Fibroblast of peridontal ligament (primary cell): Measurements from ENCODE around the gene NPHP3.
"Not testable (repeated sequence)": the region's sequence is repeated elsewhere in the genome, so short reads cannot be mapped to it uniquely, and the experiment has no call there.

Source experiments
- DNase-seq: peaks from one replicate; pipeline ENCODE4 v3.0.0-alpha.2; 2010; ENCODE audit errors: extremely low read depth

The NPHP3 gene, protein sequence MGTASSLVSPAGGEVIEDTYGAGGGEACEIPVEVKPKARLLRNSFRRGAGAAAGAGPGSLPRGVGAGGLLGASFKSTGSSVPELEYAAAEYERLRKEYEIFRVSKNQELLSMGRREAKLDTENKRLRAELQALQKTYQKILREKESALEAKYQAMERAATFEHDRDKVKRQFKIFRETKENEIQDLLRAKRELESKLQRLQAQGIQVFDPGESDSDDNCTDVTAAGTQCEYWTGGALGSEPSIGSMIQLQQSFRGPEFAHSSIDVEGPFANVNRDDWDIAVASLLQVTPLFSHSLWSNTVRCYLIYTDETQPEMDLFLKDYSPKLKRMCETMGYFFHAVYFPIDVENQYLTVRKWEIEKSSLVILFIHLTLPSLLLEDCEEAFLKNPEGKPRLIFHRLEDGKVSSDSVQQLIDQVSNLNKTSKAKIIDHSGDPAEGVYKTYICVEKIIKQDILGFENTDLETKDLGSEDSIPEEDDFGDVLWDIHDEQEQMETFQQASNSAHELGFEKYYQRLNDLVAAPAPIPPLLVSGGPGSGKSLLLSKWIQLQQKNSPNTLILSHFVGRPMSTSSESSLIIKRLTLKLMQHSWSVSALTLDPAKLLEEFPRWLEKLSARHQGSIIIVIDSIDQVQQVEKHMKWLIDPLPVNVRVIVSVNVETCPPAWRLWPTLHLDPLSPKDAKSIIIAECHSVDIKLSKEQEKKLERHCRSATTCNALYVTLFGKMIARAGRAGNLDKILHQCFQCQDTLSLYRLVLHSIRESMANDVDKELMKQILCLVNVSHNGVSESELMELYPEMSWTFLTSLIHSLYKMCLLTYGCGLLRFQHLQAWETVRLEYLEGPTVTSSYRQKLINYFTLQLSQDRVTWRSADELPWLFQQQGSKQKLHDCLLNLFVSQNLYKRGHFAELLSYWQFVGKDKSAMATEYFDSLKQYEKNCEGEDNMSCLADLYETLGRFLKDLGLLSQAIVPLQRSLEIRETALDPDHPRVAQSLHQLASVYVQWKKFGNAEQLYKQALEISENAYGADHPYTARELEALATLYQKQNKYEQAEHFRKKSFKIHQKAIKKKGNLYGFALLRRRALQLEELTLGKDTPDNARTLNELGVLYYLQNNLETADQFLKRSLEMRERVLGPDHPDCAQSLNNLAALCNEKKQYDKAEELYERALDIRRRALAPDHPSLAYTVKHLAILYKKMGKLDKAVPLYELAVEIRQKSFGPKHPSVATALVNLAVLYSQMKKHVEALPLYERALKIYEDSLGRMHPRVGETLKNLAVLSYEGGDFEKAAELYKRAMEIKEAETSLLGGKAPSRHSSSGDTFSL (N-terminal part only)

GRCh38 chr3:132722165-132723023 is at the start of gene NPHP3:
TSS of gene NPHP3 (minus strand) at chr3:132722409. CDS start at chr3:132722355, 54 bp downstream.
- DNase-seq: peak; percentile 93

GRCh38 chr3:132758740-132759139 is 36.5 kb upstream of the NPHP3 start:
- no peak for DNase-seq

DNA sequence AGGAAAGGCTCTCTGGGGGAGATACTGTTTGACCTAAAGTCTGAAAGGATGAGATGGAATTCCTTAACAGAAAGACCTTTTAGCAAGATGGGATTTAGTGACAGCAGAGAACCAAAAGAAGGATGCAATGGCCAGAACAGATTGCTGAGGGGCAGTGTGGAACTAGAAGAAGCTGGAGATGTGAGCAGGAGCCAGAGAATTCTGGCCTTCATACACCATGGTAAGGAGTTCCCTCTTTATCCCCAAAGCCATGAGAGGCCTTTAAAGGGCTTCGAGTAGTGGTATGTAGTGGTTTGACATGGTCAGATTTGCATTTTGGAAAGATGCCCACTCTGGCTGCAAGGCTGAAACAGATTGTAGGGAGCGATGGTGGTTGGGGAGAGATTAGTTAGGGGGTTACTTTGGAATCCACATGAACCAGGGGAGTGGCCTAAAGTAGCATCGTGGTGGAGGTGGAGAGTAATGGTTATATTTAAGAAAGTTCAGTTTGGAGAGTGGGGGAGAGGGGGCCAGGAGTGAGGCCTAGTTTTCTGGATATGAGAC is 34.0 kb upstream of the NPHP3 start:
- DNase-seq: no peak

DNA sequence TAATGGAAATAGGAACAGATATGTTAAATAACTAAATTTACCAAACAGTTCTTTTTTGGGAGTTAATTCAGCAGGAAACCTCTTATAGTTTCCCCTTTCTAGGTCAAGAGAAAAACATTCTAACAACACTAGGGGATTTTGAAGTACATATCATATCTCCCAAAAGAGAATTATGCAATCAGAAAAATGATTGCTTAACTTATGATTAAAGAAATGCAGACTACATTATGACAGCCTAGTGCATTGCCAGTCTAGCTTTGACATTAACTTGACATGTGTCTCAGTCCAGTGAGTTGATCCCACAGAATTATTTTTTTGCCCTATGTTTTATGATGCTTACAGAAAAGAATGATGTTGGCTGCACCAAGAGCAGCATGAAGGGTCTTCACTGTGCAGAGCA is 31.7 kb upstream of the NPHP3 start:
- DNase-seq: no peak

DNA sequence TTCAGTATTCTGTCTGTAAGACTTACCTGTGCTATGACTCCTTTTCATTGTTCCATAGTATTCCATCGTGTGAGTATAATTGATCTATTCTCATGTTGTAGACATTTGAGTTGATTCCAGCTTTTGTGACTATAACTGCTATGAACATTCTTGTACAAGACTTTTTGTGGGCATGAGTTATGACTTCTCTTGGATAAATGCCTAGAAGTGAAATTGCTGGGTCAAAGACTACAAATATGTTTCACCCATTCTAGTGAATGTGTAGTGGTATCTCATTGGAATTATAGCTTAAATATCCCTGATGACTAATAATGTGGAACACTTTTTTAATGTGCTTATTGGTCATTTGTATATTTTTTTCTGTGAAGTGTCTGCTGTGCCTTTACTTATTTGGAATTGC is 27.6 kb upstream of the NPHP3 start:
- DNase-seq: peak; percentile 22

- not testable (repeated sequence) for DNase-seq
Observed at GRCh38 chr3:132746720-132747119, 24.5 kb upstream of the NPHP3 start.

GRCh38 chr3:132738314-132738713 is 16.1 kb upstream of the NPHP3 start:
- no peak for DNase-seq

DNA sequence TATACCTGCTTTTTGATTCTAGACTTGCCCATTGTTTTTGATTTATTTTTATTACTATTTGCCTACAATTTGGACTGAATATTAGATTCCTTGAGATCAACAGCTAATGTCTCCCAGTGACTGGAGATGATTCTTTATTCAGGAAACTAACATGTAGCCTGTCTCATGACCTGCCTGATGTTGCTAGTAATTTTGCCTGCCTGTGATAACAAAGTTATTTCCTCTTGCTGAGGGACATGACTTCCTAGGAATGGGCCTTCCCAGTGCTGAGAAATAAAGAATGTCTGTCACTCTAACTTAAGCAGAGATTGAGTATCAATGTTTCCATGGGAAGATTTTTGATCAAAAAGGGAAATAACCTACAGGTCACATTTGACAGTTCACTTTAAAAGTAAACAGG is 13.4 kb upstream of the NPHP3 start:
- DNase-seq: no peak

GRCh38 chr3:132730891-132731580 is 8.8 kb upstream of the NPHP3 start:
- peak; percentile 75 for DNase-seq

GRCh38 chr3:132726341-132726823 is 4.2 kb upstream of the NPHP3 start:
- peak; percentile 50 for DNase-seq

DNA sequence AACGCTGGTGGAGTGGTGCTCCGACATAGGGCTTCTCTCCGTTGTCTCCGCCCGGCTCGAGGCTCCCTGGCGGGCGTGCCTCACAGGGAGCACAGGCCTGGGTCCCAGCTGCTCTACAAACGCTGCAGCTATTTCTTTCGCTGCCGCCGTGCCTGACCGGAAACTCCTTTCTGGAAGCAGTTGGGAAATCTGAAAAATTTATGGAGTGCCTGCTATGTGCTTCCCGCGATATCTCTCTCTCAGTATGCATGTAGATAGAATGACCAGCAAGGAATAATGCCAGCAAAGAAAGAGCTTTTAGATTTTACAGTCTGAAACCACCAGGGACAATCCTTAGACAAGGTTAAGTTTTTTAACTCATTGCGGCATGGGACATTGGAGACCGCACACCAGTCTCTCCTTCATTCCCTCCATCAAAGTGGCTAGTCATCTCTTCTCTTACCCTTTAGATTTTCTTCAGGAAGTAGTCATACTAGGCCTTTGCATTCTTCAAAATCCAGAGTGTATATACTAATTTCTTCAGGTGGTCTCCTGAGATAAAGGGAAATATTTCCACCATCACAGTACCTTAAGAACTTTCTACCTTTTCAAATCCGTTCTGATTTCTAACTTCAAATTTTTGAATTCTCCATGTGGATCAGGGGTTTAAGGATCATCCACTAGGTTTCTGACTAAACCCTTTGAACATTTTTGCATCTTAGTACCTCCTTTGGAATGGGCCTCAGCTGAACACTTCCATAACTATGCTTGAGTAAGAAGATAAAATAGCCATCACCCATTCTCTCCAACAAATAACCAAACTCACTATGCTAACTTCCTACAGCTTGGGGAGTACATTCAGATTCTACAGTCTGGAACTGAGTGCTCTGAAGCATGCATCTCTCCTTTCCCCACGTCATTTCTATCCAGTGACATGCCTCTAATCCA is 1.1 kb upstream of the NPHP3 start:
- peak; percentile 78 for DNase-seq

- DNase-seq: peak; percentile 54
Observed at GRCh38 chr3:132721479-132722164, 587 bp downstream of the NPHP3 start.

DNA sequence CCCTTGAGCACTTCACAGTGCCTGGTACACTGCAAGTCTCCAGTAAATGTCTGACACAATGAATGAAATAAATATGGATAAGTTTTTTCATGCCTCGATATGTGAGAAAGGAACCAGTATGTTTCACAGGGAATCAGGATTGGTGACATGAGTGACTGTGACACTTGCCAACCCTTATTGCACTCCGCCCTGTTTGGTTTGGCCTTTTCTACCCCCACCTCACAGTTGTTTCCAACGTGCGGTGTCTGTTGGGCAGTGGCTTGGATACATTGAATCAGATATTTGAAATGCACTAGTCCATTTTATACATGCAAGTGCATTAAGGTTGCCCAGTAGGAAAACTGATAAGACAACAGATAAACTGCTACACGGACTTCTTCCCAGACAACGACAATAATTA is 2.0 kb downstream of the NPHP3 start:
- DNase-seq: no peak

GRCh38 chr3:132716372-132716771 is 5.8 kb downstream of the NPHP3 start:
- no peak for DNase-seq

- no peak for DNase-seq
Observed at GRCh38 chr3:132713977-132714727, 8.1 kb downstream of the NPHP3 start.

- DNase-seq: no peak
Observed at GRCh38 chr3:132710311-132710710, 11.9 kb downstream of the NPHP3 start.

- peak; percentile 10 for DNase-seq
Observed at GRCh38 chr3:132709761-132710160, 12.4 kb downstream of the NPHP3 start.
